ENCODE measurements around the gene CENPA. TPM values are rescaled to one million over a fixed set of nuclear protein-coding genes. Genes with fewer than 3 reads are reported as not detected.
"Not testable (repeated sequence)": the region's sequence is repeated elsewhere in the genome, so short reads cannot be mapped to it uniquely, and the experiment has no call there.

The CENPA gene
- total RNA-seq, 2 donors from 2014 or later = 26.9 to 38.1 TPM

- Mint-ChIP-seq H3K9me3 (no peaks in the 10 kb centered on the region), H3K36me3 (no peaks in the 10 kb centered on the region), H3K27ac (no peak overlapping the region)
- DNase-seq (ENCODE audit: low spot score in 2 of 2) = no peak
- ATAC-seq = no peak
Observed at GRCh38 chr2:26756337-26756736, 29.5 kb upstream of the CENPA start.

DNA sequence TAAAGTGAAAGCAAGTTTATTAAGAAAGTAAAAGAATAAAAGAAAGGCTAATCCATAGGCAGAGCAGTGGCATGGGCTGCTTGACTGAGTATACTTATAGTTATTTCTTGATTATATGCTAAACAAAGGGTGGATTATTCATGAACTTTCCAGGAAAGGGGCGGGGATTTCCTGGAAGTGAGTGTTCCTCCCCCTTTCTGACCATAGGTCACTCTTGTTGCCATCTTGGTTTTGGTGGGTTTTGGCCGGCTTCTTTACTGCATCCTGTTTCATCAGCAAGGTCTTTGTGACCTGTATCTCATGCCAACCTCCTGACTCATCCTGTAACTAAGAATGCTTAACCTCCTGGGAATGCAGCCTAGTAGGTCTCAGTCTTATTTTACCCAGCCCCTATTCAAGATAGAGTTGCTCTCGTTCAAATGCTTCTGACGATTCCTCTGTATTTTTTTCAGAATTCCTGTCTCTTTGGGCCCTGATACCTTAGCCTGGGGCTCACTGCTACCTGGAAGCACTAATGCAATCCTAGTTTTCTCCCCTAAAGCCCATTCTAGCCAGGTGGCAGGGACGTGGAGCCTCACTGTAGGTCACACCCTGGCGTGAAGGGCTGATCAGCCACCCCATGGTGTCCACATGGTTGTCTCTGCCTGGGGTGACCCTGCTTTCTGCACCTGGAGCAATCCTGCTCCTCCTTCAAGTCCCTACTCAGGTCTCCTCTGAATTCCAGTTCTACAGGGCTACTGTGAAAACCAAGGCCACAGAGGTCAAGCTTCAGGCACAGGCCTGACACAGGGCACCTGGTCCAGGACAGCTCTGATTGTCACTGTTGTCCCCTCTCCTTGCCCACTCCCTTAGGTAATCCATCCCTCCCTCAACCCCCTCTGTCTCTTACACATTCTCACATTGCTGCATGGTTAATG is 27.7 kb upstream of the CENPA start:
- Mint-ChIP-seq H3K27ac (peak overlapping the region; percentile 61 to 71), H3K36me3 (no peaks in the 10 kb centered on the region), H3K9me3 (no peaks in the 10 kb centered on the region)
- DNase-seq (ENCODE audit: low spot score in 2 of 2) (peak in 1 of 2 donors; percentile 76), ATAC-seq (peak; percentile 52 to 90)

DNA sequence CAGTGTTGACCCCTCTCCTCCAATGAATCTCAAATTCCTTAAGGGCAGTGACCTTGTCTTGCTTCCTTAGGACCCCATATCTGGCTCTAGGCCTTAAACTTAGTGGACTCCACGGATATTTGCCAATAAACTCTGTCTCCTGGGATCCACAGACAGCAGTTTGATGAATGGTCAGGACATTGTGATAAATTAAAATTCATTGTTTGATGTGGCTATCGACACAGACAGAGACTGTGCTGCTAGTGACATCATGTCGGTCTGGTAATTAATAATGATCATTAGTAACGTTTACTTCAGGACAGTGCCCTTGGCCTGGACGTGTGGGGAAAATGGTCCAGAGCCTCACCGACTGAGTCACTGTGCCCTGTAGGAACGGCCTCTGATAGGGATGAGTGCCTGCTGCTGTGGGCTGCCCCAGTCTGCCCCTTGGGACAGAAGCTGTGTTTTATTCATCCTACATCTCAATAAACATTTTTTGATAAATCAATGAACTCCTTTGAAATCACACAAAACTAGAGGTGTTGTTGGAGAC is 27.0 kb upstream of the CENPA start:
- no peaks in the 10 kb centered on the region for H3K36me3 Mint-ChIP-seq
- no peaks in the 10 kb centered on the region for H3K9me3 Mint-ChIP-seq
- no peak for ATAC-seq
- no peak for DNase-seq (ENCODE audit: low spot score in 2 of 2)
- H3K27ac Mint-ChIP-seq = peak overlapping the region in 1 of 2 donors; percentile 71

GRCh38 chr2:26759845-26760244 is 26.0 kb upstream of the CENPA start:
- ATAC-seq = no peak
- no peaks in the 10 kb centered on the region for H3K9me3 Mint-ChIP-seq
- peaks cover 4 to 5% of the 10 kb centered on the region in 2 donors for H3K36me3 Mint-ChIP-seq
- DNase-seq (ENCODE audit: low spot score in 2 of 2) = no peak
- H3K27ac Mint-ChIP-seq = no peak overlapping the region

GRCh38 chr2:26760991-26761390 is 24.9 kb upstream of the CENPA start:
- H3K27ac Mint-ChIP-seq; H3K9me3 Mint-ChIP-seq; ATAC-seq; DNase-seq (ENCODE audit: low spot score in 2 of 2); H3K36me3 Mint-ChIP-seq: not testable (repeated sequence)

GRCh38 chr2:26763019-26763418 is 22.8 kb upstream of the CENPA start:
- no peak overlapping the region for H3K27ac Mint-ChIP-seq

DNA sequence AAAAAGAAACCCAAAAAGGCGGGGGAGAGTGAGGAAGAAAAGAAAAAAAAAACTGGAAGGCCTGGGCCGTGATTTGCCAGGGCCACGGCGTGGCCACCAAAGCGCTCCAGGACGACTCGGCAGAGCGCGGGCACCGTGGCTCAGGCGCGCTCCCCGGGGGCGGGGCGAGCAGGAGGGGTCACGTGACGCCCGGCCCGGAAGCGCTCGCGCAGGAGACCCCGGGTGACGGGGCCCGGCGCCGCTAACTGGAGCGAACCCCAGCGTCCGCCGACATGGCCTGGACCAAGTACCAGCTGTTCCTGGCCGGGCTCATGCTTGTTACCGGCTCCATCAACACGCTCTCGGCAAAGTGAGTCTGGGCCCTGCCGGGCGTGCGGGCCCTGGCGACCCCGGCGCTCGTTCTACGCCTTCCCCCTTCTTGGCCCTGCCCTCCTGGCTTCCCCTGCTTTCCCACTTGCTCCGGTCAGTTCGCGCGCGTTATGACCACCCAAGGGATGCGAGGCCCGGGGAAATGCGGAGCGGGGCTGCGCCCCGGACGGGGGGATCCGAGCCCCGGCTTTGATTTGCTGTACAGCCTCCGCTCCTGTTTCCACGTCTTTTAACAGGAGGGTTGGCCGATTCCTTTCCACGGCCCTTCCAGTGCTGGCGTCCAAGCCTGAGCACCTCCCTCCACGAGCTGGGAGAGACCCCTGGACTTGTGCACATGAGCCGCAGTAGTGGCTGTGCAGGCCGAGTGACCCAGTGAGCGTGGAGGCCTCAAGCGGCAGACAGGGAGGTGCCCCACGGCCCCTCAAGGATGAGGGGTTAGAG is 21.6 kb upstream of the CENPA start, which contains the start of gene SLC35F6:
SLC35F6 (plus strand) TSS at position 207 of the 810 bp plus-strand sequence; CDS start at position 273, 66 bp downstream.
- Mint-ChIP-seq H3K36me3 (peaks cover 4 to 5% of the 10 kb centered on the region in 2 donors), H3K9me3 (no peaks in the 10 kb centered on the region), H3K27ac (peak within 1 kb of the TSS; percentile 95 to 99)
- ATAC-seq = peak; percentile 90 to 97
- DNase-seq (ENCODE audit: low spot score in 2 of 2) = peak; percentile 86

More at GRCh38 chr2:26763019-26763418, 22.8 kb upstream of the CENPA start:
- peaks cover 4 to 5% of the 10 kb centered on the region in 2 donors for H3K36me3 Mint-ChIP-seq
- ATAC-seq (no peak), DNase-seq (ENCODE audit: low spot score in 2 of 2) (no peak)
- H3K9me3 Mint-ChIP-seq = no peaks in the 10 kb centered on the region

DNA sequence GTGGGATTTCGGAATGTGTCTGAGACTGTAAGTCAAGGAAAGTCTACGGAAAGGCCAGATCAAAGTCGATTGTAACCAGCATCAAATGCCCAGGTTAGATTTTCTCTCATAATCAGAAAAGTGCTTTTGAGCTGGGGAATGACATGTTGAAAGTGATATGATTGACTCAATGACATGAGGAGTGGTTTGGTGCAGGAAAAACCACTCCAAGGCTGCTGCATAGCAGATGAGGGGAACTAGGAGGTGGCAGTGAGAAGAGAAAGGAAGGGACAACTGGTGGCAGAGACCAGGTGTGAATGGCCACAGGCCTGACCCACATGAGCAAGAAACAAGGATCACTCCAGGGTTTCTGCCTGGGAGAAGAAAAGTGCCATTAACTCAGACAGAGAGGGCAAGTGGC is 20.9 kb upstream of the CENPA start:
- ATAC-seq = peak in 1 of 2 donors; percentile 56
- peak overlapping the region; percentile 95 to 99 for H3K27ac Mint-ChIP-seq
- H3K36me3 Mint-ChIP-seq = peaks cover 4 to 5% of the 10 kb centered on the region in 2 donors
- H3K9me3 Mint-ChIP-seq = no peaks in the 10 kb centered on the region
- no peak for DNase-seq (ENCODE audit: low spot score in 2 of 2)

GRCh38 chr2:26765475-26766200 is 20.2 kb upstream of the CENPA start:
- no peak for DNase-seq (ENCODE audit: low spot score in 2 of 2)
- ATAC-seq = no peak
- Mint-ChIP-seq H3K27ac (peak overlapping the region in 1 of 2 donors; percentile 95), H3K36me3 (peaks cover 4 to 5% of the 10 kb centered on the region in 2 donors), H3K9me3 (no peaks in the 10 kb centered on the region)

GRCh38 chr2:26767129-26767528 is 18.7 kb upstream of the CENPA start:
- Mint-ChIP-seq H3K36me3 (peaks cover 4 to 5% of the 10 kb centered on the region in 2 donors), H3K9me3 (no peaks in the 10 kb centered on the region), H3K27ac (no peak overlapping the region)
- DNase-seq (ENCODE audit: low spot score in 2 of 2) (no peak), ATAC-seq (no peak)

GRCh38 chr2:26767894-26768487 is 17.9 kb upstream of the CENPA start:
- no peak for ATAC-seq
- Mint-ChIP-seq H3K27ac (peak overlapping the region in 1 of 2 donors; percentile 81), H3K9me3 (no peaks in the 10 kb centered on the region), H3K36me3 (peaks cover 4 to 5% of the 10 kb centered on the region in 2 donors)
- DNase-seq (ENCODE audit: low spot score in 2 of 2) = no peak

DNA sequence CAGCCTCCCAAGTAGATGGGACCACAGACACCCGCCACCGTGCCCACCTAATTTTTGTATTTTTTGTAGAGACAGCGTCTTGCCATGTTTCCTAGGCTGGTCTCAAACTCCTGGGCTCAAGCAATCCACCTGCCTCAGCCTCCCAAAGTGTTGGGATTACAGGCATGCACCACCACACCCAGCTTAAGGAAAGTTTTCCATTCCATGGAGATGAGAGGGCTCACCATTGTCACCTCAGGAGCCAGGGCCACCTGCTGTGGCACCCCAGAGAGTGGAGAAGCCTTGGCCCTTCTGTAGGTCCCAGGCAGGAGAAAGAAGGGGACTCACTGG is 17.1 kb upstream of the CENPA start:
- Mint-ChIP-seq H3K36me3 (peaks cover 4 to 5% of the 10 kb centered on the region in 2 donors), H3K9me3 (no peaks in the 10 kb centered on the region), H3K27ac (peak overlapping the region in 1 of 2 donors; percentile 81)
- DNase-seq (ENCODE audit: low spot score in 2 of 2) (no peak), ATAC-seq (no peak)

- ATAC-seq (peak in 1 of 2 donors; percentile 51), DNase-seq (ENCODE audit: low spot score in 2 of 2) (peak in 1 of 2 donors; percentile 73)
- Mint-ChIP-seq H3K36me3 (peaks cover 4 to 5% of the 10 kb centered on the region in 2 donors), H3K9me3 (no peaks in the 10 kb centered on the region), H3K27ac (peak overlapping the region; percentile 55 to 81)
Observed at GRCh38 chr2:26769089-26769761, 16.6 kb upstream of the CENPA start.

GRCh38 chr2:26770986-26771586 is 14.8 kb upstream of the CENPA start:
- Mint-ChIP-seq H3K36me3 (no peaks in the 10 kb centered on the region), H3K27ac (peak overlapping the region in 1 of 2 donors; percentile 78), H3K9me3 (no peaks in the 10 kb centered on the region)
- no peak for DNase-seq (ENCODE audit: low spot score in 2 of 2)
- peak in 1 of 2 donors; percentile 19 for ATAC-seq

All from activated naive CD4-positive, alpha-beta T cell treated with anti-CD3 and anti-CD28 coated beads, Interleukin-2, amount 50 U/mL, for 72 hours (primary cell).